K562 (cell line): Measurements from ENCODE around the gene PGAP3. TPM values are rescaled to one million over a fixed set of nuclear protein-coding genes. Genes with fewer than 3 reads are reported as not detected.
A peak's percentile ranks its signal among the peaks of the same experiment; 100 is the strongest.

ENCODE experiments used
- PHF8 ChIP-seq: fragments of 200-600 bp; sonication (generic); IDR thresholded peaks from 2 replicates; pipeline ENCODE4 v1.6.1; 2012; ENCODE audit warnings: mixed run types, mild to moderate bottlenecking, inconsistent platforms, low read length, moderate library complexity, borderline replicate concordance
- POLR2AphosphoS2 ChIP-seq: IDR thresholded peaks from 2 replicates; pipeline ENCODE4 v1.6.1; 2012; ENCODE audit warnings: low read length, improper control_type of control experiment
- RAD21 ChIP-seq, 2 experiments: fragments of 250-450 bp in 1 of 2; fragments of 450-650 bp in 1 of 2; sonication (Bioruptor Pico) in 1 of 2; formaldehyde crosslinking in 1 of 2; IDR thresholded peaks in 1 of 2; conservative IDR thresholded peaks in 1 of 2; 2 replicates each; pipeline versions ENCODE4 v1.4.0 to v1.8.0; 2020 to 2022; ENCODE audit warnings: mild to moderate bottlenecking in 2 of 2, moderate library complexity in 1 of 2
- RBFOX2 ChIP-seq: fragments of 200-400 bp; formaldehyde crosslinking; IDR thresholded peaks from 2 replicates; pipeline ENCODE4 v1.6.1; 2017; ENCODE audit warnings: low read depth, mild to moderate bottlenecking, low read length, moderate library complexity
- RREB1 ChIP-seq: fragments of 250-450 bp; sonication (Bioruptor Pico); IDR thresholded peaks from 2 replicates; pipeline ENCODE4 v1.4.0; 2020
- SIX5 ChIP-seq, 2 experiments: IDR thresholded peaks; 2 replicates each; pipeline ENCODE4 v1.6.1; 2011; ENCODE audit warnings: low read length in 2 of 2, borderline replicate concordance in 1 of 2, low read depth in 1 of 2, mild to moderate bottlenecking in 1 of 2, moderate library complexity in 1 of 2; ENCODE audit not compliant: insufficient read depth in 1 of 2
- SMARCA4 ChIP-seq: fragments of 450-650 bp; IDR thresholded peaks from 2 replicates; pipeline ENCODE4 v1.6.1; 2016
- SMC3 ChIP-seq: conservative IDR thresholded peaks from 2 replicates; pipeline ENCODE4 v1.6.1; 2011; ENCODE audit warnings: low read depth, low read length, improper control_type of control experiment; ENCODE audit not compliant: insufficient read depth
- TAL1 ChIP-seq: fragments of 450-650 bp; IDR thresholded peaks from 2 replicates; pipeline ENCODE4 v1.6.1; 2016; ENCODE audit warnings: mild to moderate bottlenecking
- TCFL5 ChIP-seq: fragments of 250-450 bp; sonication (Bioruptor Pico); conservative IDR thresholded peaks from 2 replicates; pipeline ENCODE4 v1.6.1; 2021; ENCODE audit warnings: mild to moderate bottlenecking, moderate library complexity, matching md5 sums
- ZFPM2 ChIP-seq: fragments of 250-450 bp; sonication (Bioruptor Pico); IDR thresholded peaks from 2 replicates; pipeline ENCODE4 v1.5.1; 2022; ENCODE audit warnings: mild to moderate bottlenecking
- ZNF316 ChIP-seq: fragments of 450-650 bp; IDR thresholded peaks from 2 replicates; pipeline ENCODE4 v1.6.1; 2016
- ZNF408 ChIP-seq: fragments of 250-450 bp; sonication (Bioruptor Pico); IDR thresholded peaks from 2 replicates; pipeline ENCODE4 v1.4.0; 2020; ENCODE audit warnings: low read depth, mild to moderate bottlenecking, moderate library complexity
- ZNF639 ChIP-seq, 2 experiments: fragments of 200-800 bp in 1 of 2; sonication (Bioruptor generic) in 1 of 2; sonication (generic) in 1 of 2; formaldehyde crosslinking in 1 of 2; IDR thresholded peaks in 1 of 2; conservative IDR thresholded peaks in 1 of 2; 2 replicates each; pipeline versions ENCODE4 v1.5.0 to v1.6.1; 2016 to 2020; ENCODE audit warnings: missing compliant biosample characterization in 1 of 2, missing genetic modification characterization in 1 of 2, missing genetic modification reagents in 1 of 2
- ZZZ3 ChIP-seq: fragments of 450-650 bp; IDR thresholded peaks from 2 replicates; pipeline ENCODE4 v1.6.1; 2016; ENCODE audit warnings: antibody characterized with exemption, mild to moderate bottlenecking, moderate library complexity
- polyA plus RNA-seq, 8 experiments: library from polyadenylated mRNA; depleted of rRNA in 4 of 8; stranded (reverse) in 5 of 8; unstranded in 3 of 8; fragments of >200 nt; fragmentation: Nextera tagmentation in 2 of 8; fragmentation: Illumina TruSeq in 1 of 8; extraction: Ambion mirVana in 2 of 8; extraction: Trizol in 1 of 8; gene quantifications; 2 replicates each; pipeline versions ENCODE4 v1.2.1 to v1.2.3, GENCODE V29; 2011 to 2014; ENCODE audit warnings: inconsistent platforms in 1 of 8, missing spikeins in 1 of 8
- total RNA-seq, 7 experiments: library from RNA; depleted of rRNA in 6 of 7; stranded (reverse); fragments of >200 nt in 6 of 7; fragmentation: Illumina TruSeq in 2 of 7; extraction: Trizol in 2 of 7; gene quantifications; 2 replicates each; pipeline versions ENCODE4 v1.2.1 to v1.2.3, GENCODE V29; 2011 to 2021; ENCODE audit warnings: low replicate concordance in 1 of 7

PGAP3 gene
- total and polyA plus RNA-seq, 9 of the 15 experiments (the other 6 are each of a cell fraction or from before 2014, with no cell fraction given): 0.38 to 9.4 (median 4.5) TPM

- TF ChIP-seq TAL1 (no peak), RBFOX2 (peak; percentile 90), TCFL5 (no peak), ZZZ3 (no peak), SMARCA4 (no peak), SIX5 (IDR thresholded peaks at IDR 0.05; ENCODE audit: borderline replicate concordance in 1 of 2, insufficient read depth in 1 of 2, low read depth in 1 of 2, low read length in 2 of 2) (peak in 1 of 2 experiments; percentile 28; a peak in 1 of 4 replicates), RREB1 (CRISPR knock-in tag) (peak; percentile 30; the same call in 1 of the 2 replicates), ZNF639 (CRISPR knock-in tag; conservative IDR thresholded peaks at IDR 0.05 in 1 of 2, IDR thresholded peaks at IDR 0.05 in 1 of 2) (peak in 1 of 2 experiments; percentile 98; a peak in 2 of 4 replicates), SMC3 (no peak), PHF8 (peak; percentile 69; the same call in 1 of the 2 replicates), RAD21 (CRISPR knock-in tag; conservative IDR thresholded peaks at IDR 0.05 in 1 of 2, IDR thresholded peaks at IDR 0.05 in 1 of 2) (no peak), ZNF408 (CRISPR knock-in tag) (no peak), ZFPM2 (no peak), ZNF316 (no peak), POLR2AphosphoS2 (no peak)
Measured at GRCh38 chr17:39687546-39688474, at the start of gene PGAP3 (continued).
